ENCODE results near the gene RASSF3. TPM values are rescaled to one million over a fixed set of nuclear protein-coding genes. Genes with fewer than 3 reads are reported as not detected.

RASSF3 gene
- polyA plus RNA-seq, 3 donors = 6.6 to 77.9 (median 14.5) TPM

DNA sequence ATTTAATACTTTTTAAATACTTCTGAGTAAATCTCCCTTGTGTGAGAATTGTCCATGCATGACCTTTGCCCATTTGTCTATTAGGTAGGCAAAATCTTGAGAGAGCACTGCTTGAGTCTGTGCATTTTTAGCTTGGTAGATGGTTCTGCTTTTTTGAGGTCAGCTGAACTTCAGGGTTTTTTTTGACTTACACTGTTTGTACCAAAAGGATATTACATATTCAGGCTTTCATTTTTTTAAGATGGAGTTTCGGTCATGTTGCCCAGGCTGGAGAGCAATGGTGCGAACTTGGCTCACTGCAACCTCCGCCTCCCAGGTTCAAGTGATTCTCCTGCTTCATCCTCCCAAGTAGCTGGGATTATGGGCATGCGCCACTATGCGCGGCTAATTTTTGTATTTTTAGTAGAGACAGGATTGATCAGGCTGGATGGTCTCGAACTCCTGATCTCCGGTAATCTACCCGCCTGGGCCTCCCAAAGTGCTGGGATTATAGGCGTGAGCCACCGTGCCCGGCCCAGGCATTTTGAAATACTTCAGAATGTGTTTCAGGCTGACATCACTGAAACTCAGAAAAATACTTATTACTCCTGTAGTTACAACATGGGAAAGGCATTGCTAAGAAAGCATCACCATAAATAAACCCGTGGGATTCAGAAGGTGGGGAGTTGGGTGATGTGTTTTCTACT lies 11.1 kb downstream of the RASSF3 start:
- no peaks in the 10 kb centered on the region for H3K9me3 ChIP-seq (replicated peaks in 1 of 2; ENCODE audit: control insufficient read depth in 1 of 2, insufficient read depth in 1 of 2, low read length in 2 of 2)
- H2AFZ ChIP-seq (ENCODE audit: insufficient read depth, low read depth, low read length, poor library complexity, severe bottlenecking) = no peak overlapping the region
- H3K27me3 ChIP-seq (ENCODE audit: control insufficient read depth in 2 of 2, insufficient read depth in 2 of 2, low read length in 2 of 2) = no peaks in the 10 kb centered on the region
- Mint-ChIP-seq H3K27me3 (ENCODE audit: low read depth in 3 of 3) (peaks cover 0 to 2% (median 0%) of the 10 kb centered on the region in 3 donors), H3K36me3 (peaks cover 8 to 11% of the 10 kb centered on the region in 2 donors), H3K27ac (peak overlapping the region; percentile 98 to 100 (median 98)), H3K4me3 (peak overlapping the region; percentile 66 to 78), H3K4me1 (peaks cover 80% of the 10 kb centered on the region), H3K9me3 (no peaks in the 10 kb centered on the region)
- DNase-seq = peak; percentile 75 to 91 (median 81)
- H3K36me3 ChIP-seq (replicated peaks in 1 of 2; ENCODE audit: control insufficient read depth in 1 of 2, insufficient read depth in 2 of 2, low read length in 2 of 2) = peaks cover 1 to 8% of the 10 kb centered on the region in 2 donors
- TF ChIP-seq, protein P1, sequence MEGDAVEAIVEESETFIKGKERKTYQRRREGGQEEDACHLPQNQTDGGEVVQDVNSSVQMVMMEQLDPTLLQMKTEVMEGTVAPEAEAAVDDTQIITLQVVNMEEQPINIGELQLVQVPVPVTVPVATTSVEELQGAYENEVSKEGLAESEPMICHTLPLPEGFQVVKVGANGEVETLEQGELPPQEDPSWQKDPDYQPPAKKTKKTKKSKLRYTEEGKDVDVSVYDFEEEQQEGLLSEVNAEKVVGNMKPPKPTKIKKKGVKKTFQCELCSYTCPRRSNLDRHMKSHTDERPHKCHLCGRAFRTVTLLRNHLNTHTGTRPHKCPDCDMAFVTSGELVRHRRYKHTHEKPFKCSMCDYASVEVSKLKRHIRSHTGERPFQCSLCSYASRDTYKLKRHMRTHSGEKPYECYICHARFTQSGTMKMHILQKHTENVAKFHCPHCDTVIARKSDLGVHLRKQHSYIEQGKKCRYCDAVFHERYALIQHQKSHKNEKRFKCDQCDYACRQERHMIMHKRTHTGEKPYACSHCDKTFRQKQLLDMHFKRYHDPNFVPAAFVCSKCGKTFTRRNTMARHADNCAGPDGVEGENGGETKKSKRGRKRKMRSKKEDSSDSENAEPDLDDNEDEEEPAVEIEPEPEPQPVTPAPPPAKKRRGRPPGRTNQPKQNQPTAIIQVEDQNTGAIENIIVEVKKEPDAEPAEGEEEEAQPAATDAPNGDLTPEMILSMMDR (IDR thresholded peaks at IDR 0.05) = no peak
- H3K79me2 ChIP-seq (ENCODE audit: insufficient read depth, low read length) = peaks cover 94% of the 10 kb centered on the region
- H3K27ac ChIP-seq (ENCODE audit: low read depth in 1 of 2, low read length in 2 of 2) = peak overlapping the region; percentile 97 to 99
- intact Hi-C loops (cut with micrococcal nuclease) = loop anchor here in 1 of 2 donors (10.0 kb wide), 1 partner anchor 167 kb away; the partner anchor contains the start of gene TBK1
- H3K9ac ChIP-seq (ENCODE audit: insufficient read depth, low read length, poor library complexity, severe bottlenecking) = peak overlapping the region; percentile 70
- peak overlapping the region in 1 of 3 experiments; percentile 47 for H3K4me3 ChIP-seq (replicated peaks in 1 of 3; ENCODE audit: low read depth in 2 of 3, low read length in 3 of 3)
- 37% methylated on average over 6 of the region's 13 CpGs for WGBS (ENCODE audit: insufficient coverage)
- peaks cover 96 to 99% of the 10 kb centered on the region in 2 donors for H3K4me1 ChIP-seq (ENCODE audit: control insufficient read depth in 1 of 2, insufficient read depth in 2 of 2, low read length in 2 of 2)
- peak overlapping the region; percentile 74 for H3K4me2 ChIP-seq (replicated peaks; ENCODE audit: extremely low read depth, low read length, poor library complexity, severe bottlenecking)
- peaks cover 53% of the 10 kb centered on the region for H4K20me1 ChIP-seq (ENCODE audit: insufficient read depth, low read length)

GRCh38 chr12:64624035-64624434 lies 13.7 kb downstream of the RASSF3 start:
- peak overlapping the region; percentile 75 for H3K4me2 ChIP-seq (replicated peaks; ENCODE audit: extremely low read depth, low read length, poor library complexity, severe bottlenecking)

More at GRCh38 chr12:64624035-64624434, 13.7 kb downstream of the RASSF3 start:
- DNase-seq = no peak
- no CpG with 5 or more reads among the region's 4 CpGs for WGBS (ENCODE audit: insufficient coverage)
- Histone ChIP-seq H3K4me3 (replicated peaks in 1 of 3; ENCODE audit: low read depth in 2 of 3, low read length in 3 of 3) (peak overlapping the region in 1 of 3 experiments; percentile 59), H3K9me3 (replicated peaks in 1 of 2; ENCODE audit: control insufficient read depth in 1 of 2, insufficient read depth in 1 of 2, low read length in 2 of 2) (no peaks in the 10 kb centered on the region), H2AFZ (ENCODE audit: insufficient read depth, low read depth, low read length, poor library complexity, severe bottlenecking) (no peak overlapping the region), H3K79me2 (ENCODE audit: insufficient read depth, low read length) (peaks cover 94% of the 10 kb centered on the region), H3K27ac (ENCODE audit: low read depth in 1 of 2, low read length in 2 of 2) (peak overlapping the region; percentile 96 to 97), H4K20me1 (ENCODE audit: insufficient read depth, low read length) (peaks cover 56% of the 10 kb centered on the region), H3K4me1 (ENCODE audit: control insufficient read depth in 1 of 2, insufficient read depth in 2 of 2, low read length in 2 of 2) (peaks cover 93 to 95% of the 10 kb centered on the region in 2 donors), H3K9ac (ENCODE audit: insufficient read depth, low read length, poor library complexity, severe bottlenecking) (no peak overlapping the region), H3K27me3 (ENCODE audit: control insufficient read depth in 2 of 2, insufficient read depth in 2 of 2, low read length in 2 of 2) (no peaks in the 10 kb centered on the region), H3K36me3 (replicated peaks in 1 of 2; ENCODE audit: control insufficient read depth in 1 of 2, insufficient read depth in 2 of 2, low read length in 2 of 2) (peaks cover 0 to 2% of the 10 kb centered on the region in 2 donors)
- Mint-ChIP-seq H3K27me3 (ENCODE audit: low read depth in 3 of 3) (peaks cover 0 to 2% (median 0%) of the 10 kb centered on the region in 3 donors), H3K9me3 (no peaks in the 10 kb centered on the region), H3K4me3 (no peak overlapping the region), H3K4me1 (peaks cover 83% of the 10 kb centered on the region), H3K27ac (peak overlapping the region; percentile 80 to 100 (median 98)), H3K36me3 (peaks cover 11 to 16% of the 10 kb centered on the region in 2 donors)
- intact Hi-C loops (cut with micrococcal nuclease) = loop anchor here in 1 of 2 donors (2.0 to 10.0 kb wide), 2 partner anchors 13 to 169 kb away; partner anchors contain the start of genes RASSF3 and TBK1
- TF ChIP-seq, protein P1 (IDR thresholded peaks at IDR 0.05) = no peak

Measured in CD14-positive monocyte (primary cell).